Right lobe of liver (tissue), 4 donors: ENCODE measurements around the gene DLG1.

ENCODE experiments used
- POLR2A ChIP-seq: fragments of 450-650 bp; IDR thresholded peaks from one replicate; pipeline ENCODE4 v1.6.1; 2017; ENCODE audit warnings: antibody characterized with exemption, mild to moderate bottlenecking
- TF ChIP-seq, protein P1 (sequence below), 4 donors: fragments of 200-600 bp in 3 of 4; fragments of 450-650 bp in 1 of 4; IDR thresholded peaks; one replicate each; pipeline versions ENCODE4 v1.5.1 to v1.8.0; 2016 to 2022; ENCODE audit warnings: antibody characterized with exemption in 4 of 4, mild to moderate bottlenecking in 2 of 4
- donor health status: DM: no; HTN: no; CAD: no.
- donor health status: DM: no; HTN: no; CAD: no.
- donor health status: DM: no; HTN: yes; CAD: no.

DNA sequence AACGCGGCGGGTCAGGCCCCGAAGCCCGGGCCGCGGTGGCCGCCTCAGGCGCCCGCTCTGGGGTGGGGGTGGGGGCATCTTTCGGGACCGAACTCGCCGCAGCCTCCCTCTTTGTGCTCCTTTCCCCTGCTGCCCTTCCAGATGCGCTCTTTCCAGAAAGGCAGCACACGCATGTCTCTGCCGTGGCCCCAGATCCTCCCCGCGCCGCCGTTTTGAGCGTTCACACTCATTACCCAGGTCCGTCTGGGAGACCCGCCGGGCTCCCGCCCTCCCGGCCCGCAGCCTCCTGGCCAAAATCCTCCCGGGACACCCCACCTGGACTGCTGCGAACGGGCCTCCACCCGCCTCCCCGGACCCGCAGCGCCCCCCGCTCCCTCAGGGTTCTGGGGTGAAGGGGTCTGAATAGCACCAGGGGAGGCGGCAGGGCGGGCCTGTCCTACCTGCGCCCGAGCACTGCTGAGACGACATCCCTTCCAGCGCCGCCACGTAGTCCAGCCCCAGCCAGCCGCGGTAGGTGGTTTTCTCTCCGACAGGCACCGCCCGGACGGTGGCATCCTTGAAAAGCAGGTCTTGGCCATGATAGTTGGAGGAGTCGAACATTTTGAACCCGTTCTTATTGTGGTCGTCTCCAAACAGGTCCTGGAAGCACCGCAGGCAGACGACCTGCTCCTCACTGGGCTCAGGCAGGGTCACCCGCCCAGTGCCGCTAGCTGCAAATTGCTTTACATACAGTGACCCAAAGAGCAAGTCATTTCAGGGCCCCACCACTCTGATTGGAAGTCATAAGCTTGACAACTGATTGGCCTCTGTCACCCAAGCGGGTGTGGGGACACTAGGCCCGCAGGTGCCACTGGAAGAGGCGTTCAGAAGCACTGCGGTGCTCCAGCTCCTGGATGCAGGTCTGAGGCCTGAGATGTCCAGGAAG, 294.7 kb downstream of the DLG1 start:
- TF ChIP-seq, protein P1, sequence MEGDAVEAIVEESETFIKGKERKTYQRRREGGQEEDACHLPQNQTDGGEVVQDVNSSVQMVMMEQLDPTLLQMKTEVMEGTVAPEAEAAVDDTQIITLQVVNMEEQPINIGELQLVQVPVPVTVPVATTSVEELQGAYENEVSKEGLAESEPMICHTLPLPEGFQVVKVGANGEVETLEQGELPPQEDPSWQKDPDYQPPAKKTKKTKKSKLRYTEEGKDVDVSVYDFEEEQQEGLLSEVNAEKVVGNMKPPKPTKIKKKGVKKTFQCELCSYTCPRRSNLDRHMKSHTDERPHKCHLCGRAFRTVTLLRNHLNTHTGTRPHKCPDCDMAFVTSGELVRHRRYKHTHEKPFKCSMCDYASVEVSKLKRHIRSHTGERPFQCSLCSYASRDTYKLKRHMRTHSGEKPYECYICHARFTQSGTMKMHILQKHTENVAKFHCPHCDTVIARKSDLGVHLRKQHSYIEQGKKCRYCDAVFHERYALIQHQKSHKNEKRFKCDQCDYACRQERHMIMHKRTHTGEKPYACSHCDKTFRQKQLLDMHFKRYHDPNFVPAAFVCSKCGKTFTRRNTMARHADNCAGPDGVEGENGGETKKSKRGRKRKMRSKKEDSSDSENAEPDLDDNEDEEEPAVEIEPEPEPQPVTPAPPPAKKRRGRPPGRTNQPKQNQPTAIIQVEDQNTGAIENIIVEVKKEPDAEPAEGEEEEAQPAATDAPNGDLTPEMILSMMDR (IDR thresholded peaks at IDR 0.05) = no peak
- TF ChIP-seq POLR2A = no peak
